MCF 10A (cell line): Measurements from ENCODE around the gene SMYD2. TPM values are rescaled to one million over a fixed set of nuclear protein-coding genes. Genes with fewer than 3 reads are reported as not detected.

Experiments
- BruUV-seq: library from RNA; stranded (reverse); fragments of 400-500 nt; replicated peaks from 2 replicates; lab custom pipeline; 2021; lab: Mats Ljungman, UMichigan
- CTCF ChIA-PET: fragments of 300-600 bp; sonication (Branson Sonifier 250); formaldehyde crosslinking; extraction: SDS; loops from one replicate; lab custom pipeline; 2021; ENCODE audit warnings: antibody characterized with exemption, inconsistent platforms; lab: Yijun Ruan, JAX
- POLR2A ChIA-PET: fragments of 300-600, 350-650 bp; sonication (Branson Sonifier 250); formaldehyde crosslinking; extraction: SDS; loops from one replicate; lab custom pipeline; 2020; ENCODE audit warnings: antibody characterized with exemption, inconsistent platforms; lab: Yijun Ruan, JAX
- DNase-seq: peaks from one replicate; pipeline ENCODE4 v3.0.0-alpha.2; 2018; ENCODE audit not compliant: unreplicated experiment
- H3K27ac Mint-ChIP-seq: one replicate; pipeline ENCODE4 v1.8.0; 2022; ENCODE audit warnings: mild to moderate bottlenecking, low read depth, mixed read lengths; ENCODE audit not compliant: unreplicated experiment
- H3K27me3 Mint-ChIP-seq: one replicate; pipeline ENCODE4 v1.8.0; 2022; ENCODE audit warnings: mixed read lengths; ENCODE audit not compliant: insufficient read depth, unreplicated experiment
- H3K36me3 Mint-ChIP-seq: one replicate; pipeline ENCODE4 v1.8.0; 2022; ENCODE audit warnings: mild to moderate bottlenecking, moderate library complexity, mixed read lengths; ENCODE audit not compliant: insufficient read depth, unreplicated experiment
- H3K4me1 Mint-ChIP-seq: one replicate; pipeline ENCODE4 v1.8.0; 2022; ENCODE audit warnings: mixed read lengths; ENCODE audit not compliant: insufficient read depth, unreplicated experiment
- H3K4me3 Mint-ChIP-seq: one replicate; pipeline ENCODE4 v1.8.0; 2022; ENCODE audit warnings: mild to moderate bottlenecking, moderate library complexity, mixed read lengths; ENCODE audit not compliant: unreplicated experiment
- H3K9me3 Mint-ChIP-seq: one replicate; pipeline ENCODE4 v1.8.0; 2022; ENCODE audit warnings: mixed read lengths; ENCODE audit not compliant: unreplicated experiment
- CTCF ChIP-seq: fragments of 200-600 bp; IDR thresholded peaks from one replicate; pipeline ENCODE4 v1.8.0; 2022; ENCODE audit warnings: antibody characterized with exemption, mild to moderate bottlenecking; ENCODE audit not compliant: unreplicated experiment
- intact Hi-C: fragments of 100-400 bp; cut with micrococcal nuclease; formaldehyde crosslinking; loops from 2 replicates; pipeline ENCODE4 v1.14.1; 2022
- total RNA-seq: library from RNA; stranded (reverse); gene quantifications from 2 replicates; pipeline ENCODE4 v1.2.3, GENCODE V29; 2022

Gene SMYD2
- total RNA-seq, 1 experiment from 2014 or later = 75.1 TPM

- intact Hi-C loops = no loop called here
- Mint-ChIP-seq H3K27ac (peak overlapping the region; percentile 76), H3K9me3 (no peaks in the 10 kb centered on the region), H3K36me3 (peaks cover 98% of the 10 kb centered on the region), H3K27me3 (no peaks in the 10 kb centered on the region), H3K4me3 (no peak overlapping the region), H3K4me1 (peaks cover 16% of the 10 kb centered on the region)
- ChIA-PET CTCF (interaction anchor here (0.5 to 6.4 kb wide), 18 partner anchors 11 to 241 kb away, joined by 3 to 112 read pairs (median 4); no protein-coding TSS in a partner anchor), POLR2A (interaction anchor here (0.6 to 4.8 kb wide), 20 partner anchors 10 to 198 kb away, joined by 3 to 61 read pairs (median 5); partner anchors contain the start of gene PTPN14)
- BruUV-seq = no TSS peak
- no peak for DNase-seq
- no peak for TF ChIP-seq CTCF
Measured at GRCh38 chr1:214386333-214386732, 105.4 kb downstream of the SMYD2 start.
